ENCODE results near the gene CEP41.

GRCh38 chr7:130395421-130395820, 45.4 kb downstream of the CEP41 start:
- TF ChIP-seq POLR2A (IDR thresholded peaks at IDR 0.05) (no peak), POLR2AphosphoS5 (IDR thresholded peaks at IDR 0.05) (no peak)
- TF ChIP-seq, protein P1, sequence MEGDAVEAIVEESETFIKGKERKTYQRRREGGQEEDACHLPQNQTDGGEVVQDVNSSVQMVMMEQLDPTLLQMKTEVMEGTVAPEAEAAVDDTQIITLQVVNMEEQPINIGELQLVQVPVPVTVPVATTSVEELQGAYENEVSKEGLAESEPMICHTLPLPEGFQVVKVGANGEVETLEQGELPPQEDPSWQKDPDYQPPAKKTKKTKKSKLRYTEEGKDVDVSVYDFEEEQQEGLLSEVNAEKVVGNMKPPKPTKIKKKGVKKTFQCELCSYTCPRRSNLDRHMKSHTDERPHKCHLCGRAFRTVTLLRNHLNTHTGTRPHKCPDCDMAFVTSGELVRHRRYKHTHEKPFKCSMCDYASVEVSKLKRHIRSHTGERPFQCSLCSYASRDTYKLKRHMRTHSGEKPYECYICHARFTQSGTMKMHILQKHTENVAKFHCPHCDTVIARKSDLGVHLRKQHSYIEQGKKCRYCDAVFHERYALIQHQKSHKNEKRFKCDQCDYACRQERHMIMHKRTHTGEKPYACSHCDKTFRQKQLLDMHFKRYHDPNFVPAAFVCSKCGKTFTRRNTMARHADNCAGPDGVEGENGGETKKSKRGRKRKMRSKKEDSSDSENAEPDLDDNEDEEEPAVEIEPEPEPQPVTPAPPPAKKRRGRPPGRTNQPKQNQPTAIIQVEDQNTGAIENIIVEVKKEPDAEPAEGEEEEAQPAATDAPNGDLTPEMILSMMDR (IDR thresholded peaks at IDR 0.05): no peak
